ENCODE measurements around the gene GOLGA5. TPM values are rescaled to one million over a fixed set of nuclear protein-coding genes. Genes with fewer than 3 reads are reported as not detected.
"Not testable (repeated sequence)": the region's sequence is repeated elsewhere in the genome, so short reads cannot be mapped to it uniquely, and the experiment has no call there.

The GOLGA5 gene
- total RNA-seq, 1 donor from 2014 or later: 31.9 TPM

DNA sequence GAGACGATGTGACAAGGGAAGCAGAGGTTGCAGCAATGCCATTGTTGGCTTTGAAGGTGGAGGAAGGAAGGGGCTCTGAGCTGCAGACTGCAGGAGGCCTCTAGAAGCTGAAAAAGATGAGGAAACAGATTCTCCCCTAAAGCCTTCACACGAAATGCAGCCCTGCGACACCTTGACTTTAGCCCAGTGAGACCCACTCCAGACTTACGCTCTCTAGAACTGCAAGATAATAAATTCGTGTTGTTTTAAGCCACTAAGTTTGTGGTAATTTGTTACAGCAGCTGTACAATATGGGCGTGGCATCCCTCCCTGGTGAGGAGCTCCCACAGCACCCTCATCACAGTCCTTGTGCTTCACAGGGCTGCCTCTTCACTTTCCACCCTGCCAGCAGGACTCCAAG, 53.2 kb downstream of the GOLGA5 start:
- no peak overlapping the region for H3K4me3 ChIP-seq
- intact Hi-C loops (cut with DNase I): no loop called here
- H3K27ac ChIP-seq: no peak overlapping the region
- peaks cover 14% of the 10 kb centered on the region for H3K4me1 ChIP-seq
- no peaks in the 10 kb centered on the region for H3K27me3 ChIP-seq (ENCODE audit: low read depth)
- TF ChIP-seq, protein P1, sequence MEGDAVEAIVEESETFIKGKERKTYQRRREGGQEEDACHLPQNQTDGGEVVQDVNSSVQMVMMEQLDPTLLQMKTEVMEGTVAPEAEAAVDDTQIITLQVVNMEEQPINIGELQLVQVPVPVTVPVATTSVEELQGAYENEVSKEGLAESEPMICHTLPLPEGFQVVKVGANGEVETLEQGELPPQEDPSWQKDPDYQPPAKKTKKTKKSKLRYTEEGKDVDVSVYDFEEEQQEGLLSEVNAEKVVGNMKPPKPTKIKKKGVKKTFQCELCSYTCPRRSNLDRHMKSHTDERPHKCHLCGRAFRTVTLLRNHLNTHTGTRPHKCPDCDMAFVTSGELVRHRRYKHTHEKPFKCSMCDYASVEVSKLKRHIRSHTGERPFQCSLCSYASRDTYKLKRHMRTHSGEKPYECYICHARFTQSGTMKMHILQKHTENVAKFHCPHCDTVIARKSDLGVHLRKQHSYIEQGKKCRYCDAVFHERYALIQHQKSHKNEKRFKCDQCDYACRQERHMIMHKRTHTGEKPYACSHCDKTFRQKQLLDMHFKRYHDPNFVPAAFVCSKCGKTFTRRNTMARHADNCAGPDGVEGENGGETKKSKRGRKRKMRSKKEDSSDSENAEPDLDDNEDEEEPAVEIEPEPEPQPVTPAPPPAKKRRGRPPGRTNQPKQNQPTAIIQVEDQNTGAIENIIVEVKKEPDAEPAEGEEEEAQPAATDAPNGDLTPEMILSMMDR (IDR thresholded peaks at IDR 0.05): no peak
- no peaks in the 10 kb centered on the region for H3K9me3 ChIP-seq
- DNase-seq: no peak
- H3K36me3 ChIP-seq: peaks cover under 1% of the 10 kb centered on the region
- ATAC-seq: no peak

DNA sequence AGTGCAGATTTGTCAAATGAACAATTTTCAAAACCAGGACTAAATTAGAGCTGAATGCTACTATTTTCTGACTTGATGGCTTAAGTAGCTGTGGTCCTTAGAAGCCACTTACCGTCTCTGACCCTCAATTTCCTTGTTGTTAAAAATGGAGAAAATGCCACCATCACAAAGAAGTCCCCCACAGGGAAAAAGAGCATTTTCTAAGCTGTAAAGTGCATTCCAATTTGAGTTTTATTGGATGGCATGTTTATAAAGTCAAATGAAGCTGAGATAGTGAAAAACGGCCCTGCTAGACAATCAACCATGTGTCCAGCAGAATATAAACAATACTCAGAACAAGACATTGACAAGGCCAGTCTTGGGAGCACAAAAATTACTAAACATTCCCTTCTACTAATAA, 53.6 kb downstream of the GOLGA5 start:
- Histone ChIP-seq H3K9me3 (no peaks in the 10 kb centered on the region), H3K4me3 (no peak overlapping the region), H3K4me1 (peaks cover 14% of the 10 kb centered on the region), H3K27me3 (ENCODE audit: low read depth) (no peaks in the 10 kb centered on the region), H3K36me3 (no peaks in the 10 kb centered on the region), H3K27ac (no peak overlapping the region)
- ATAC-seq (no peak), DNase-seq (no peak)
- intact Hi-C loops (cut with DNase I): no loop called here
- TF ChIP-seq, protein P1 (IDR thresholded peaks at IDR 0.05): no peak

DNA sequence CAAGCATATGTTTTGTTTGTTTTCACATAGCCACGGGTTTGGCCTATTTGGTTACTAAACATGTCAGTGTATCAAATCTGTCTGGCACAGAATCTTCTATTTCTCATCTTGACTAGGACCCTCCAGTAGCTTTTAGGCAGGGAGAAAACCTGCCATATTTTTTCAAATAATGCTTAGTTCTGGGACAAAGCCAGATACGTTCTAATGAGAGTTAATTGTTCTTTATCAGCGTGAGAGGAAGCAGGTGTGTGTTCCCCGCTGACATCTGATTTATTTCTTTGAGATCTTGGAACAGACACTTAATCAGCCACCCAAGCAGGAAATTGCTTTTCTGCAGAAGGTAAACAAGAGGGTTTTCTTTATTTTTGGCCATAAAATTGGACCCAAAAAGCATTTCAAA, 54.8 kb downstream of the GOLGA5 start:
- no peaks in the 10 kb centered on the region for H3K27me3 ChIP-seq (ENCODE audit: low read depth)
- intact Hi-C loops (cut with DNase I): no loop called here

DNA sequence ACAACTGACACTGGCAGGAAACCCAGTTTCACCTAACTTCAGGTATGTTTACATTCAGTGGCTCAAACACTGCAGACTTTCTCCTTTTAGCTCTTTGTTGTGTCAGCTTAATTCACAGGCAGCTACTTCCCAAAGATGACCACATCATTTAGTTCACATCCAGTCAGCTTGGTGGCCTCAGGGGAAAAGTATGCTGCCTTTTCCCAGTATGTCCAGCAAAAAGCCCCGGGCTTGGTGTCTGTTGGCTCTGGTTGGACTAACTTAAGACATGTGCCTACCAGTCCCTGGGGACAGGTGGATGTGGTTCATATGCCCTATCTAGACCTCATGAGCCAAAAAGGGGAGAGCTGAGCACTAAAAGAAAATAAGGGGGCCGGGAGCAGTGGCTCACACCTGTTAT, 56.4 kb downstream of the GOLGA5 start:
- no peak overlapping the region for H3K27ac ChIP-seq
- H3K27me3 ChIP-seq (ENCODE audit: low read depth): no peaks in the 10 kb centered on the region
- TF ChIP-seq, protein P1 (IDR thresholded peaks at IDR 0.05): no peak
- H3K36me3 ChIP-seq: no peaks in the 10 kb centered on the region
- no peak for ATAC-seq
- no peak for DNase-seq
- H3K9me3 ChIP-seq: no peaks in the 10 kb centered on the region
- intact Hi-C loops (cut with DNase I): no loop called here
- peaks cover 14% of the 10 kb centered on the region for H3K4me1 ChIP-seq
- H3K4me3 ChIP-seq: no peak overlapping the region

More for the DNA sequence above, 54.8 kb downstream of the GOLGA5 start:
- H3K27ac ChIP-seq: no peak overlapping the region
- no peaks in the 10 kb centered on the region for H3K9me3 ChIP-seq
- H3K4me3 ChIP-seq: no peak overlapping the region
- no peaks in the 10 kb centered on the region for H3K36me3 ChIP-seq
- peaks cover 14% of the 10 kb centered on the region for H3K4me1 ChIP-seq
- TF ChIP-seq, protein P1 (IDR thresholded peaks at IDR 0.05): no peak
- ATAC-seq (no peak), DNase-seq (no peak)

DNA sequence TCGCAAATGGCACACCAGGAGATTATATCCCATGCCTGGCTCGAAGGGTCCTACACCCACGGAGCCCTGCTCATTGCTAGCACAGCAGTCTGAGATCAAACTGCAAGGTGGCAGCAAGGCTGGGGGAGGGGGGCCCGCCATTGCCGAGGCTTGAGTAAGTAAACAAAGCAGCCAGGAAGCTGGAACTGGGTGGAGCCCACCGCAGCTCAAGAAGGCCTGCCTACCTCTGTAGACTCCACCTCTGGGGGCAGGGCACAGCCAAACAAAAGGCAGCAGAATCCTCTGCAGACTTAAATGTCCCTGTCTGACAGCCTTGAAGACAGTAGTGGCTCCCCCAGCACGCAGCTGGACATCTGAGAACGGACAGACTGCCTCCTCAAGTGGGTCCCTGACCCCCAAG, 59.0 kb downstream of the GOLGA5 start:
- DNase-seq; H3K4me3 ChIP-seq; ATAC-seq; H3K36me3 ChIP-seq; H3K4me1 ChIP-seq; H3K27me3 ChIP-seq (ENCODE audit: low read depth); H3K27ac ChIP-seq; intact Hi-C loops (cut with DNase I); H3K9me3 ChIP-seq: not testable (repeated sequence)

DNA sequence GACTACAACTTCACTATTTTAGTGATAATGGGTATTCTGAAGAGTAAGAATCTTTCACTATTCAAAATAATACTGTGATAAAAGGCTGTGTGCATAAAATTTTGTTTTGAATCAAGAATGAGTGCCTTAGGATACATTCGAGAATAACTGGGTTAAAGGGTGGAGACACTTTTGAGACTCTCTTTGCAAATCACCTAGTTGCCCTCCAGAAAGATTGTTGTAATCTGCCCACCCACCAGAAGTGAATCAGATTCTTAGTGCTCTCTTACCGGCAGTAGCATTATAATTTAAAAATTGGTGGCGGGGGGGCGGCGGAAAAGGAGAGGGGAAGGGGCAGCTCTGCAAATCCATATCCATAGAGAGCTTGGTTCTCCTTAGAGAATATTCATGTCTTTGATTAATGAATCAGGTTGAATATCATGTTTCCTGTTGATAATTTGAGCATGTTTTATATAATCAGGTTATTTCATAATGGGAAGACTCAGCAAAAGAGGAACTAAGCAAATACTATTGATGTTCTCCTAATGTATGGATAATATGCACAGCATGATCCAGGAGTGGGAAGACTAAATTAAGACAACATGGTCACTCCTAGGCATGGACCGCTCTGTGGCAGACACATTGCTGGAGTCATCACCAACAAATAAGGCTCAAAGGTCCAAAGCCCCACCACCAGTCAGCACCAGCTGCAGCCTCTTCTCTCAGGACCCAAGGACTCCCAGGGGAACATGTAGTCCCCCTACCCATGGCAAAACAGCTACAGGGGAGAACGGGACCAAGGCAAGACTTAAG, 66.1 kb downstream of the GOLGA5 start:
- DNase-seq: no peak
- Histone ChIP-seq H3K27me3 (ENCODE audit: low read depth) (no peaks in the 10 kb centered on the region), H3K9me3 (no peaks in the 10 kb centered on the region), H3K4me1 (no peaks in the 10 kb centered on the region), H3K36me3 (no peaks in the 10 kb centered on the region), H3K27ac (no peak overlapping the region), H3K4me3 (no peak overlapping the region)
- intact Hi-C loops (cut with DNase I): no loop called here
- no peak for ATAC-seq
- TF ChIP-seq, protein P1 (IDR thresholded peaks at IDR 0.05): no peak
